Measurements from ENCODE around the gene SMIM41.

SMIM41 gene

GRCh38 chr12:52079576-52080402, at the start of gene SMIM41:
TSS of gene SMIM41 (plus strand) at chr12:52079704. CDS start at chr12:52079780, 76 bp downstream.
- no peaks in the 10 kb centered on the region for H3K9me3 Mint-ChIP-seq
- H3K36me3 Mint-ChIP-seq (ENCODE audit: insufficient read depth) = peaks cover 17% of the 10 kb centered on the region
- H3K27ac Mint-ChIP-seq (ENCODE audit: low read depth) = no peak within 1 kb of the TSS
- DNase-seq (ENCODE audit: low spot score in 2 of 2) = no peak
- H3K27me3 Mint-ChIP-seq = peaks cover 9% of the 10 kb centered on the region
- ATAC-seq (replicated peaks; ENCODE audit: extremely low read depth, poor library complexity, severe bottlenecking) = no peak
- H3K4me1 Mint-ChIP-seq = peaks cover 21% of the 10 kb centered on the region
- H3K4me3 Mint-ChIP-seq = no peak within 1 kb of the TSS

- Mint-ChIP-seq H3K4me3 (peak overlapping the region; percentile 71), H3K4me1 (peaks cover 20% of the 10 kb centered on the region), H3K27me3 (no peaks in the 10 kb centered on the region), H3K27ac (ENCODE audit: low read depth) (peak overlapping the region; percentile 72), H3K9me3 (no peaks in the 10 kb centered on the region), H3K36me3 (ENCODE audit: insufficient read depth) (peaks cover 5% of the 10 kb centered on the region)
- ATAC-seq (replicated peaks; ENCODE audit: extremely low read depth, poor library complexity, severe bottlenecking) (peak; percentile 5), DNase-seq (ENCODE audit: low spot score in 2 of 2) (no peak)
Measured at GRCh38 chr12:52032446-52032803, 47.1 kb upstream of the SMIM41 start.

GRCh38 chr12:52032804-52033445, 46.6 kb upstream of the SMIM41 start:
- Mint-ChIP-seq H3K27ac (ENCODE audit: low read depth) (peak overlapping the region; percentile 72), H3K36me3 (ENCODE audit: insufficient read depth) (peaks cover 5% of the 10 kb centered on the region), H3K4me1 (peaks cover 20% of the 10 kb centered on the region)

GRCh38 chr12:52033446-52034140, 45.9 kb upstream of the SMIM41 start:
- Mint-ChIP-seq H3K9me3 (no peaks in the 10 kb centered on the region), H3K4me3 (peak overlapping the region; percentile 71), H3K27ac (ENCODE audit: low read depth) (peak overlapping the region; percentile 47), H3K27me3 (no peaks in the 10 kb centered on the region), H3K4me1 (peaks cover 20% of the 10 kb centered on the region), H3K36me3 (ENCODE audit: insufficient read depth) (peaks cover 5% of the 10 kb centered on the region)
- no peak for ATAC-seq (replicated peaks; ENCODE audit: extremely low read depth, poor library complexity, severe bottlenecking)
- no peak for DNase-seq (ENCODE audit: low spot score in 2 of 2)

More at GRCh38 chr12:52032804-52033445, 46.6 kb upstream of the SMIM41 start:
- H3K27me3 Mint-ChIP-seq = no peaks in the 10 kb centered on the region
- no peaks in the 10 kb centered on the region for H3K9me3 Mint-ChIP-seq
- peak; percentile 83 for ATAC-seq (replicated peaks; ENCODE audit: extremely low read depth, poor library complexity, severe bottlenecking)
- H3K4me3 Mint-ChIP-seq = peak overlapping the region; percentile 71
- DNase-seq (ENCODE audit: low spot score in 2 of 2) = peak; percentile 66

- Mint-ChIP-seq H3K4me1 (peaks cover 20% of the 10 kb centered on the region), H3K9me3 (no peaks in the 10 kb centered on the region), H3K27ac (ENCODE audit: low read depth) (no peak overlapping the region), H3K27me3 (no peaks in the 10 kb centered on the region), H3K36me3 (ENCODE audit: insufficient read depth) (peaks cover 5% of the 10 kb centered on the region), H3K4me3 (no peak overlapping the region)
- ATAC-seq (replicated peaks; ENCODE audit: extremely low read depth, poor library complexity, severe bottlenecking) (no peak), DNase-seq (ENCODE audit: low spot score in 2 of 2) (no peak)
Measured at GRCh38 chr12:52035190-52035589, 44.3 kb upstream of the SMIM41 start.

- Mint-ChIP-seq H3K36me3 (ENCODE audit: insufficient read depth) (peaks cover 5% of the 10 kb centered on the region), H3K9me3 (no peaks in the 10 kb centered on the region), H3K4me3 (peak overlapping the region; percentile 52), H3K27ac (ENCODE audit: low read depth) (peak overlapping the region; percentile 71), H3K27me3 (no peaks in the 10 kb centered on the region), H3K4me1 (peaks cover 20% of the 10 kb centered on the region)
- DNase-seq (ENCODE audit: low spot score in 2 of 2) (no peak), ATAC-seq (replicated peaks; ENCODE audit: extremely low read depth, poor library complexity, severe bottlenecking) (no peak)
Measured at GRCh38 chr12:52035926-52036325, 43.6 kb upstream of the SMIM41 start.

- peak overlapping the region; percentile 71 for H3K27ac Mint-ChIP-seq (ENCODE audit: low read depth)
- no peaks in the 10 kb centered on the region for H3K9me3 Mint-ChIP-seq
- DNase-seq (ENCODE audit: low spot score in 2 of 2) = peak; percentile 69 to 81
- peak overlapping the region; percentile 52 for H3K4me3 Mint-ChIP-seq
- H3K36me3 Mint-ChIP-seq (ENCODE audit: insufficient read depth) = peaks cover 5% of the 10 kb centered on the region
- no peaks in the 10 kb centered on the region for H3K27me3 Mint-ChIP-seq
- ATAC-seq (replicated peaks; ENCODE audit: extremely low read depth, poor library complexity, severe bottlenecking) = peak; percentile 70
- peaks cover 22% of the 10 kb centered on the region for H3K4me1 Mint-ChIP-seq
Measured at GRCh38 chr12:52036587-52037171, 42.8 kb upstream of the SMIM41 start.

GRCh38 chr12:52037248-52037861, 42.1 kb upstream of the SMIM41 start:
- Mint-ChIP-seq H3K9me3 (no peaks in the 10 kb centered on the region), H3K27me3 (no peaks in the 10 kb centered on the region), H3K27ac (ENCODE audit: low read depth) (no peak overlapping the region), H3K36me3 (ENCODE audit: insufficient read depth) (peaks cover 5% of the 10 kb centered on the region), H3K4me3 (peak overlapping the region; percentile 45), H3K4me1 (peaks cover 28% of the 10 kb centered on the region)
- DNase-seq (ENCODE audit: low spot score in 2 of 2) (no peak), ATAC-seq (replicated peaks; ENCODE audit: extremely low read depth, poor library complexity, severe bottlenecking) (no peak)

GRCh38 chr12:52038447-52038846, 41.1 kb upstream of the SMIM41 start:
- H3K4me3 Mint-ChIP-seq = peak overlapping the region; percentile 45
- H3K9me3 Mint-ChIP-seq = no peaks in the 10 kb centered on the region
- ATAC-seq (replicated peaks; ENCODE audit: extremely low read depth, poor library complexity, severe bottlenecking) = no peak
- no peak overlapping the region for H3K27ac Mint-ChIP-seq (ENCODE audit: low read depth)
- peaks cover 5% of the 10 kb centered on the region for H3K36me3 Mint-ChIP-seq (ENCODE audit: insufficient read depth)
- no peaks in the 10 kb centered on the region for H3K27me3 Mint-ChIP-seq
- H3K4me1 Mint-ChIP-seq = peaks cover 20% of the 10 kb centered on the region
- no peak for DNase-seq (ENCODE audit: low spot score in 2 of 2)

- no peak for ATAC-seq (replicated peaks; ENCODE audit: extremely low read depth, poor library complexity, severe bottlenecking)
- no peak overlapping the region for H3K27ac Mint-ChIP-seq (ENCODE audit: low read depth)
- peaks cover 5% of the 10 kb centered on the region for H3K36me3 Mint-ChIP-seq (ENCODE audit: insufficient read depth)
- peaks cover 11% of the 10 kb centered on the region for H3K4me1 Mint-ChIP-seq
- H3K27me3 Mint-ChIP-seq = no peaks in the 10 kb centered on the region
- H3K4me3 Mint-ChIP-seq = no peak overlapping the region
- H3K9me3 Mint-ChIP-seq = no peaks in the 10 kb centered on the region
- no peak for DNase-seq (ENCODE audit: low spot score in 2 of 2)
Measured at GRCh38 chr12:52041035-52041434, 38.5 kb upstream of the SMIM41 start.

GRCh38 chr12:52041695-52042123, 37.8 kb upstream of the SMIM41 start:
- Mint-ChIP-seq H3K36me3 (ENCODE audit: insufficient read depth) (peaks cover 1% of the 10 kb centered on the region), H3K4me3 (peak overlapping the region; percentile 25), H3K27me3 (no peaks in the 10 kb centered on the region), H3K9me3 (no peaks in the 10 kb centered on the region), H3K27ac (ENCODE audit: low read depth) (peak overlapping the region; percentile 60), H3K4me1 (peaks cover 11% of the 10 kb centered on the region)
- DNase-seq (ENCODE audit: low spot score in 2 of 2) = no peak
- ATAC-seq (replicated peaks; ENCODE audit: extremely low read depth, poor library complexity, severe bottlenecking) = peak; percentile 59
